GM21515 (cell line): Measurements from ENCODE around the gene HSPA8.

Experiments
- ATAC-seq: cut with Tn5 transposase; IDR thresholded peaks from one replicate; pipeline ENCODE4 v1.9.1; 2021; ENCODE audit not compliant: unreplicated experiment

HSPA8 gene

GRCh38 chr11:123051146-123051545 is 10.8 kb downstream of the HSPA8 start:
- ATAC-seq: no peak

- ATAC-seq: no peak
Measured at GRCh38 chr11:123047947-123048293, 14.0 kb downstream of the HSPA8 start.

GRCh38 chr11:123047266-123047946 is 14.5 kb downstream of the HSPA8 start:
- ATAC-seq: no peak

- ATAC-seq: no peak
Measured at GRCh38 chr11:123046473-123047259, 15.3 kb downstream of the HSPA8 start.

- no peak for ATAC-seq
Measured at GRCh38 chr11:123045101-123045500, 16.8 kb downstream of the HSPA8 start.

- ATAC-seq: no peak
Measured at GRCh38 chr11:123041185-123041584, 20.8 kb downstream of the HSPA8 start.

GRCh38 chr11:123040111-123040432 is 21.9 kb downstream of the HSPA8 start:
- no peak for ATAC-seq

- no peak for ATAC-seq
Measured at GRCh38 chr11:123035831-123036230, 26.1 kb downstream of the HSPA8 start.

GRCh38 chr11:123034597-123034996 is 27.3 kb downstream of the HSPA8 start:
- no peak for ATAC-seq

- ATAC-seq: no peak
Measured at GRCh38 chr11:123033895-123034294, 28.0 kb downstream of the HSPA8 start.

- no peak for ATAC-seq
Measured at GRCh38 chr11:123030517-123030916, 31.4 kb downstream of the HSPA8 start.

GRCh38 chr11:123020968-123021367 is 41.0 kb downstream of the HSPA8 start:
- no peak for ATAC-seq

- ATAC-seq: no peak
Measured at GRCh38 chr11:123018702-123019101, 43.2 kb downstream of the HSPA8 start.

GRCh38 chr11:123011510-123011909 is 50.4 kb downstream of the HSPA8 start:
- no peak for ATAC-seq
